DMS79 treated with DMSO at 0.1 percent for 48 hours (cell line): ENCODE data around the gene PLD1.
A peak's percentile ranks its signal among the peaks of the same experiment; 100 is the strongest.
"Not testable (repeated sequence)": the region's sequence is repeated elsewhere in the genome, so short reads cannot be mapped to it uniquely, and the experiment has no call there.

ENCODE experiments used
- DNase-seq: peaks from one replicate; lab custom pipeline; 2025; lab: John Stamatoyannopoulos, UW

The PLD1 gene

DNA sequence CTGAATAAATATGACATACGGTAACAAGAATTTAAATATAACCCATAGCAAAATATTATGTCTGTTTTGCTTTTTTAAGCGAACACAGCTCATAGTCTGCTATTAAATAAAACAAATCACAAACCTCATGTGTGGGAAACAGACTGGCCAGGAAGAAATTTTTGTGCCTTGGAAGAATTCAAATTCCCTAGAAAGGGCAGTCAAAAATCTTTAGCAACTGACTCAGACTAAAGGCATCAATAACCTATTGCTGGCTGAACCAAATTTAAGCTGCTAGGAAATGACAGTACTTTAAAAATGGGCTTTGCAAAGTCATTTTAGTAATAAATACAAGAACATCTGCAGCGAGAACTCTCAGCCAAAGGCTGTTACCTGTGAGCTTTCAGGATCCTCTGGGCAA is 151.4 kb downstream of the PLD1 start:
- DNase-seq = no peak

DNA sequence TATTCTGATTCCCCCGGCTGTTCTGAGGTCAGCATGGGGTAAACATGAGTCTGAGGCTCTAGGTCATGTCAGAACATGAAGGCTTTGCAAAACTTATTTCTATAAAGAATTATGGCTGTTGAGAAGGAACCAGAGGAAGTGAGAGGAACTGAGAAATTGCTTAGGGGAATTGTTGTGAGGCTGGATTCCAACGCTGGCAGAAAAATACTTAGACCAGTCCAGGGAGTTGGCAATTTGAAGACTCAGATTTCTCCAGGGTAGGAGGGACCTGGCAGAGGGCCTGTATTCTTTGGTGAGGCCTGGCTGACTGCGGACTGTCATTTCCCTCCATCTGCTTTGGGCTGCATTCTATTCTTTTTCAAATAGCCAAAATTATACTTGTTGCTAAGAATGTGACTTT is 155.5 kb downstream of the PLD1 start:
- no peak for DNase-seq

DNA sequence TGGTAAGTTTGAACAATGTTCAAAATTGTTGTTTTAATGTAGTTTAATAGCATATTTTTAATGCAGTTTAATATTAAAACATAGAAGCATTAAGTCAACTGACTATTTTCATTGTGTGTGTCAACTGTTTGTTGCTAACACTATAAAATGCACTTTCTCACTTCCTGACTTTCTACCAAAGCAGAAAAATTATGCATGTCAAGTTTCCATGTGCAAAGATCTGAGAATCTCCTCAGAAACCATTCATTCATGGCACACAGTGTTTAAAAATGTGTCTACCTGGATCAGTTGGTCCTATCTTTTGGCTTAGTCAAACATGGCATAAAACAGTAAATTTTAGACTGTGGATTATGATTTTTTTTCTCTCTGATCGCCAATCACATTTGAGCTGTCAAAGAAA is 156.0 kb downstream of the PLD1 start:
- DNase-seq = no peak

DNA sequence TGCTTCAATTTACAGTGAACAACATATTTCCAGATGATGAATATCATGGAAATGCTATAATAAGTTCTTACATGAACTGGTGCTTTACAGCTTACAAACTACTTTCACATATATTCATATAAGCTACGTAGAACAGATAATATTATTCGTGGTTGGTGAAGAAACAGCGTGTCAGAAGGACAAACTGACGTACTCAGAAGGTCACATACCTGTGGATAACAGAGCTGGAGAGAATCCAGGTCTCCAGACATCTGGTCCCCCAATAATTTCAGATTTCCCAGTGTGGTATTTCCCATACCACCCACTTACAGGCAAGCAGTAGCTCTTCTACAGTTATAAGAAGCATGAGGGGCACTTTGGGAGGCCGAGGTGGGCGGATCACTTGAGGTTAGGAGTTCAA is 156.6 kb downstream of the PLD1 start:
- DNase-seq = no peak

DNA sequence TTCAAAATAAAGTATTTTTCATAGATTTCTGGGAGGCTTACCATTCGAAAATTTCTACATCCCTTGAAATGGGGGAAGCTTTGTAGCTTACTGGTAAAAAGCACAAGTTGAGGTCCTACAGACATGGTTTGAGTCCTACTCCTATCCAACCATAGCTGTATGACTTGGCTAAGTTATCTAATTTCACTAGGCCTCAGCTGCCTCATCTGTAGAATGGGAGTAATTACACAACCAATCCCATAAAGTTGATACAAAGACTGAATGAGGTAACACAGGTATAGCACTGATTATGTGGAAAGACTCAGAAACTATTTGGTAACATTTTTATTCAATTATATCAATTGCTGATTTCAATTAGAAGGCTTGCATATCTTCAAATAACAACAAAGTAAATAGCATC is 157.4 kb downstream of the PLD1 start:
- DNase-seq = no peak

DNA sequence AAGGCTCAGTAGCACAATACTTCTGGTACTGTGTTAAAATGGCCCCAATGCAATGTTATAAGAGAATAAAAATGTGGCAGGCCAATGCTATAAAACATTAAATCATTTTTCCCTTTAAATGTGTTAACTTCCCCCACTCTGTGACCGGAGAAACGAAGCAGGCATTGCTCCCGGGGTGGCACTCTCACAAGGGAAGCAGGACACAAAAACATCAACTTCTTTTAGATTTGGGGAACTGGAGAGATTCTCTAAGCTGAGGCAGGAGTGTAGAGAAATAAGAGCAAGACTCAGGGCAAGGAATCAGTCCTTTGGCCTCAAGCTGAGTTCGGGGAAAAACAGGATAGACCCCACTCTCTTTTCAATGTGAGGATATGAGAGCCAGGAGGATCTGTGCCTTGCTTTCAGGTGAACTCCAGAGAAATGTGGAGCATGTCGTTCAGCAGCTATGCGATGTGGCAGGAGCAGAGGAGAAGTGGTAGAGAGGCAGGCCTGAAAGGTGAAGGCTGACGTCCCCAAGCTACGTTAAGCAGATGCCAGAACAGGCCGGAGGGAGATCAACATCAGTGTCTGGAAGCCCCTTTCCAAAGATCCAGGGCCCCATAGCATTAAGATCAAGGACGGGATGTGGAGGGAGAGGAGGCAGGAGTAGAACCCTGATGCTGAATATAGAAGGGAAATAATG is 160.2 kb downstream of the PLD1 start:
- no peak for DNase-seq

DNA sequence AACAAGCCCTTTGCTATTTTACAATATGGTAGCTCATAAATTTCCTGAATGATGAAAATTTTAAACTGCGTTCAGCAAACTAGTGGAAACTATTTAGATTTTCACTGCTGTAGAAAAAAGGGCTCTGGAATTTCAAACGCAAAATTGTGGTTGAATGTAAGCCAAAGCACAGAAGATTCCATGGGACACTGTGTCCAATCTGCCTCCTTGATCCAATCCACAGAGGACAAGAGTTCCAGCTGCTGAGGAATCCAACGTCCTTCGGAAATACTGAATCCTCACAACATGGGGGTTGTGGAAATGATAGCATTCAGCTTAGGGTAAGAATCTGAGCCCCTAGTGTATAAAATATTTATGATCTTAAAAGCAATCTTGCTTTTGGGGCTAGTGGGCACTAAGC is 161.0 kb downstream of the PLD1 start:
- DNase-seq = no peak

DNA sequence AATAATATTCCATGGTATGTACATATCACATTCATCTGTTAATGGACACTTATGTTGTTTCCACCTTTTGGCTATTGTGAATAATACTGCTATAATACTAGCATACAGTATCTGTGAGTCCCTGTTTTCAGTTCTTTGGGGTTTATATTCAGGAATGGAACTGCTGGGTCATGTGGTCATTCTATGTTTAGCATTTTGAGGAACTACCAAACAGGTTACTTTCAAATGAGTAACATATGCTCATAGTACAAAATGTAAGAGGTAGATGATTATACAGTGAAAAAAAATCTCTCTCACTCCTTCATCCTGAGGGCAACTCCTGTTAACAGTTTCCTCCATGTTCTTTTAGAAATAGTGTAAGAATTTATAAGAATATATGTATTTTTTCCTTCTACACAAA is 162.2 kb downstream of the PLD1 start:
- no peak for DNase-seq

DNA sequence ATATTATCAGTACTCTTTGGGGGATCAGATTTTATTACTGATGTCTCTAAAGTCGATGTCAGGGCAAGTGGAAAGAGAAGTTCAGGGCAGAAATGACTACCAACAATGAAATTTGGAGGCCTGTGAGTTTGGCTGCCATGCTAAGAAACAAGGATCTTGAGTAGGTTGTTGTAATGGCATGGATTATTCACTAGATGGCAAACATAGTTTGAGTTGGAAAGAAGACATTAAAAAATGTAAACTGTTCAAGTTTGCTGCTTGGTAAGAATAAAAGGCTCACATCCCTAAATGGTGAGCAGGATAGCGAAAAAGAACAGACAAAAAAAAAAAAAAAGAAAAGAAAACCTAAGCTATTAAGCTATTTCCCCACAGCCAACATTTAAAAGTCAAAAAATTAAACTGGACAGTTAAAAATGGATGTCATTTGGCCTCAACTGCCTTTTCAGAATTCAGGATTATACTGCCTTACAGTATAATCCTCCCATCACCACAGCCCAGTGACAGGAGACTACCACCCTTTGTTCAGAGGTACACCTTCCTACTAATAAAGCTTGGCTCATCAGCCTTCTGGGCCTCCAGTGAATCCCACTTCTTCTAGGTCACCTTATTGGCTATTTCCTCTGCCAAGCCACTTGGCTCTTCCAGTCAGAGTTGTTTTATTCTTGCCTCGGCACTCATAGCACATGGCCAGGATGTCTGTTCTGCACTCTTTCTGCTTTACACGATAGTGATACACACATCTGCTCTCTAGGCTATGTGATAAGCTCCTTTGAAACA is 163.7 kb downstream of the PLD1 start:
- peak; percentile 39 for DNase-seq

DNA sequence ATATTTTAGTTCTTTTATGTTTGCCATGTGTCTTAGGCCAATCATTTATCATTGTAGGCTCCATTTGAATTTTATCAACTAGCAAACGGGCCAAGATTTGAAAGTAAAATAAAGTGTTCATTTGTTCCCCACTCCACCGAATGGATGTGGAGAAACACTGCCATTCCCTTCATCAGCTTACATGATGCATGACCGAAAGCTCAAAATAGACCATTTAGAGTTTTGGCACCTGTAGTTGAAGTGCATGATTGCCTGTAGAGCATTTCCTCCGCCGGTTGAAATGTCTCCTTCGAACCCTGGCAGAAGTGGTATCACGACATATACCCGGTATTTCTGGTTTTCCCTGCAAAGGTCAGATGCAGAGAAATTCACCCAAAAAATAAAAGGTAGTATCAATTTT is 165.6 kb downstream of the PLD1 start:
- DNase-seq = peak; percentile 76

DNA sequence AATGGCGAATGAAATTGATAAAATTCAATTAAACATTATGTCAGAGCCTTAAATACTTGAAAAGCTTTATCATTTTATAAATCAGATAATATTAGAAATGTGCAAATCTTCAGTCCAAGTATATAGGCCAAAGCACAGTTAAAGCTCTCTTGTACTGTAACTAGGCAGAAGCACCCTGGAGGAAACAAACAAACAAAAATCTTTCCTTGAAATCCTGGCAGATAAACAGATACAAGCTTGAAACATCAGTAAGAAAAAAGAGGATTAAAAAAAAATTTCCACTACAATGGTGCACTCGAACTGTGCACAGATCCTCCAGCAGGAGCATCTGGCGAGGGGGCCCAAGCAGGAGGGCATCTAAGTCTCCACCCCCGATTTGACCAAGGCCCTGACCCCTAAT is 166.6 kb downstream of the PLD1 start:
- peak; percentile 33 for DNase-seq

DNA sequence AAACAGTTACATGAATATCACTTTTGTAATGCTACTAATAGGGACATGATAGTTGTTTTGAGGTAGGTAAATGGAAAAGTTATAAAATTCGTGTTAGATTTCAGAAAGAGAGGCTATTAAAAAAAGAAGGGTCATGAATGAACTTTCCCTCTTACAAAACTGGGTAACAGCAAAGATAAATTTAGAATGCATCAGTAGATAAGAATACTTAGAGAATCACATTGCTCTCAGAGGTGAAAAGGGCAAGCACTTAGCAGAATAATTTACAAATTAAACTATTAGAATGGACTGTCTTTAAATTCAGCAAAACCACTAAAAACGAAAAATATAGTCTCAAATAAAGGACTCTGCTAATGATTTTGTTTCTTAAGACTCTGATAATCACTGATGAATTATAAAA is 167.2 kb downstream of the PLD1 start:
- no peak for DNase-seq

DNA sequence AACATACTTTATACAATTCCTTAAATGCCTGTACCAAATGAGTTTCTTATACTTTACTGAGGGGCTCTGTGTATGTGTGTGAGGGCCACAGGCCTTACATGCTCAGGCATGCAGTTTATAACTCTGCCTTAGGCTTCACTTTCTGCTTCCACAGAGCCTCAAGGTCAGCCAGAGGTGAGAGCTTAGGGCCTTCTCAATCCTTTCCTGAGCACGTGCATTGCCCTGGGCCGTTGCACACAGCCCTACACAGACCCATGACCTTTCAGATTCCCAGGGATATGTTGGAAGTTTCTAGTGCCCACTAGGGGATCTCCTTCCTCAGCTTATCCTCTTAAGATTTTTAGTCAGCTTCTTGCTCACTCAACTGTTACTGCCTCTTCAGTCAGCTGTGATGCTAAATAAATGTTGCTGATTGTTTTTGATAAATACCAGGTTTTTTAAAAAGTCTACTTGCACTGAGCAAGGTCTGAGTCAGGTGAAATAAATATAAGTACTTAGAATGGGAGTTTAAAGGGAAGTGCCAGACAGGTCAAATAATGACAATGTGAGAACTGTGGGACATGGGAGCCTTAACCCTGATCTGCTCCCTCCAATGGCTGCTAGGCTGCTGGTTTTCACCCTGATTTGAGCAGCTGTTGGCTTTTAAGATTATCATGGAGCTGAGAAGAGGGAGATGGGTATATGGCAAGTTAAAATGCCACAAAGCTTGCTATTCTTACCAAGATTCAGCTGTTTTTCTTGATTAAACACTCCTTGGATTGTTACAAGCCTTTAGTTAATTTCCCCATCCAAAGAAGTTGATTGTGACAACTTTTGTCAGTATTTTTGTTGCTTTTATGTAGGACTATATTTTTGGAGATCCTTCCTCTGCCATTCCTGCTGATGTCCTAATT is 169.5 kb downstream of the PLD1 start:
- DNase-seq = no peak

DNA sequence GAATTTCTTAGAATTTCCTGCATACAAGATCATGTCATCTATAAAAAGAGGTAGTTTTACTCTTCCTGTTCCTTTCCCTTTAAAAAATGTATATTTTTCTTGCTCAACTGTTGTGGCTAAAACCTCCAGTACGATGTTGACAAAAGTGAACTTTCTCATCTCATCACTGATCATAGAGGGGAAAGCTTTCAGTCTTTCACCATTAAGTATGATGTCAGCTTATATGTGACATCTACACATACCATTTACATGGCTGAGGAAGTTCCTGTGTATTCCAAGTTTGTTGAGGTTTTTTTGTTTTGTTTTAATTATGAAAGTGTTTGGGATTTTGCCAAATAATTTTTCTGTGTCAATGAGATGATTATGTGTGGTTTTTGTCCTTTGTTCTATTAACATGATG is 173.6 kb downstream of the PLD1 start:
- no peak for DNase-seq

DNA sequence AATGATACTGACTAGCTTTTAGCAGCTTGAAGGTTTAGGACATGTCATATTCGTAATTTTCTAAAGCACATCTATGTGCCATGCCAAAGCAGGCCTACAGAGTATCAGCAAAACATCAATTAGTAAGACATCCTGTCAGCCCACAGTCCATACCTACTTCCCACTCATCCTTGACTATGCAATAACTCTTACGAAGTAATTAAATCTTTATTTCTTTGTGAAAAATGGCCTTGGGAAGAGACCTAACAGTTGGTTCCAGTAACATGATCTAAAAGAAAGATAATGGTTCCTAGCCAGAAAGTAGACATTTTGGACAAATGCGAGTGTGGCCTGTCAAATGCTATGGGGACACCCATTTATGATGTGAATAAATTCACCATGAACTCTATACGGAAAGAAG is 177.5 kb downstream of the PLD1 start:
- DNase-seq = no peak

DNA sequence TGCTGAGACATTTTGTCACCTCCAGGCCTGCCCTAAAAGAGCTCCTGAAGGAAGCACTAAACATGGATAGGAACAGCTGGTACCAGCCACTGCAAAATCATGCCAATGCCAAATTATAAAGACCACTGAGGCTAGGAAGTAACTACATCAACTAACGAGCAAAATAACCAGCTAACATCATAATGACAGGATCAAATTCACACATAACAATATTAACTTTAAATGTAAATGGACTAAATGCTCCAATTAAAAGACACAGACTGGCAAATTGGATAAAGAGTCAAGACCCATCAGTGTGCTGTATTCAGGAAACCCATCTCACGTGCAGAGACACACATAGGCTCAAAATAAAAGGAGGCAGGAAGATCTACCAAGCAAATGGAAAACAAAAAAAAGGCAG is 183.5 kb downstream of the PLD1 start:
- DNase-seq = not testable (repeated sequence)

DNA sequence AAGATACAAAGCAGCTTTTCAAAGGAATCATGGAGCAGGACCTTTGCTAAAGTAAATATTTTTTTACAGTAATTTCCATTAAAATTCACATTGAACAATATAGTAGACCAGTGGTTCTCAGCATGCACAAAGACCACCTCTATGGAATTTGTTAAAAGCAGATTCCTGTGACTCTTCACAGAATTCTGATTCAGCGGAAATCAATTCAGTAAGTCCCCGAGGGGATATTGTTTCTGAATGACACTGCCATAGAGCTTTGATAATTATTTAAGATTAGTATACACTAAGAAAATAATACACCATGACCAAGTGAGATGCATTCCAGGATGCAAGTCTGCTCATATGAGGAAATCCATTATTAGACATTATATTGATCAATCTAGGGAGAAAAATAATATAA is 188.2 kb downstream of the PLD1 start:
- no peak for DNase-seq

DNA sequence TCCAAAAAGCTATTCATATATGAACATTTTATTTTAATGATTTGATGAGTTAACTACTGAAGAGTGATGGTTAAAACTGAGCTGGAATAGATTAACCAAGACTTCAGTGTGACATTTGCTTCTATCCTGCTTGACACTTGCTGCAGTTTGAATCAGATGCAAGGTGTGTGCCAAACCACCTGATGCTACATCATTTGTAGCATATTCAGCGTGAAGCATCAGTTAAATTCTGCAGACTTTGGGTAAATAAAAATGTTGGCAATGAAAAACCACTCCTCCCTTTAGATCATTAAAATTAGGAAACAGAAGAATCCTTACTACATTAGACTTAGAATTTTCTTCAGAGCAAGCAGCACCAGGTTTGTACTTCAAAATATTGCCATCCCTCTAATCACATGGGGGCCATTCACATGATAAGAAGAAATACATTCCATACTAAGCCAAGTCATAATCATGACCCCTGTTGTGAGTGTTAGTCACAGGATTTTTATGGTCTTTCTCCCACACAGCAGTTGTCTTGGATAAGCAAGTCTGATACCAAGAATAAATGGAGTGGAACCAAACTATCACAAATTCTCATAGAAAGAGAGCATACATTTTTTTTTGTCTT is 189.4 kb downstream of the PLD1 start:
- DNase-seq = no peak

DNA sequence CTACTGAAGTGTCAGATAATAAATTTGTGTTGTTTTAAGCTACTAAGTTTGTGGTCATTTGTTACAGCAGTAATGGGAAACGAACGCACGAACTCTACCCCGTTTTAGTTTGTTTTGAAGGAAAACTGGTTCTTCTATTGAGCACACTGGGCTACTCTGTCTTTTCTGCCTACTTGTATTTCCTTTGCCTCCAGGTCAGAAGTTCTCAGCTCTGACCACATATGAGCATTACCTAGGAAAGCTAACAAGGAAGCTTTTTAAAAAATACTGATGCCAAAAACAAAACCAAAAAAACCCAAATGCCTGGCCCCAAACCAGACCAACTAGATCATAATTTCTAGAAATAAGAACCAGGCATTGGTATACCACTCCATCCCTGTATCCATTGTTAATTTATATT is 193.5 kb downstream of the PLD1 start:
- DNase-seq = no peak

DNA sequence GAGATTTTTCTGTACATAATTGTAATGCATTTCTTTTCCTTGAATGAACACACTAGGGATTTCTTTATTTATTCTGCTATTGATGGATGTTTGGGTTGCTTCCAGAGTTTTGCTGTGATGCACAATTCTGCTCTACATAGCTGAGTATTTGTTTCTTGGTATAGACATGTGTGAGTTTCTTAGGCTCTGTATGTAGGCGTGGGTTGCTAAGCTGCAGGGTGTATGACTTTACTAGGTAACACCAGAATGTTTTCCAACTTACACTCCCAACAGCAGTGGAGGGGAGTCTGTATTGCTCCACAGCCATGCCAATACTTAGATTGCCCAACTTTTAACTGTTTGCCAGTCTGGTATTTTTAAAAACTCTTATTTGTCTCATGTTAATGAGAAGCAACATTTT is 194.6 kb downstream of the PLD1 start:
- DNase-seq = no peak

DNA sequence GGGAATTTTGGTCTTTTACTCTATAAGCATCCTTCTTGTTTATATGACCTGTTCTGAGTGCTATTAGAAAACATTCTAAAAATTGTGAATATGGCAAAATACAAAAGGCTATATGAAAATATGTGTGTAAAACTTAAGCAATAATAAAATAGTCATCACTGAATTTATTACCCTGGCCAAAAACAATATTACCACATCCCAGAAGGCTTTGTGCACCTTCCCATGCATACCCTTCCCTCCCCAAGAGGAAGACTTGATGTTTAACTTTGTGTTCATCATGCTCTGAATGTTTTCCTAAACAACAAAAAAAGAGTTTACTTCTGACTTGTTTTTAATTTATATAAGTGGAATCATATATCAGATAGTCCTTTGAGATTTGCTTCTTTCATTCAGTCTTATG is 195.0 kb downstream of the PLD1 start:
- DNase-seq = no peak

DNA sequence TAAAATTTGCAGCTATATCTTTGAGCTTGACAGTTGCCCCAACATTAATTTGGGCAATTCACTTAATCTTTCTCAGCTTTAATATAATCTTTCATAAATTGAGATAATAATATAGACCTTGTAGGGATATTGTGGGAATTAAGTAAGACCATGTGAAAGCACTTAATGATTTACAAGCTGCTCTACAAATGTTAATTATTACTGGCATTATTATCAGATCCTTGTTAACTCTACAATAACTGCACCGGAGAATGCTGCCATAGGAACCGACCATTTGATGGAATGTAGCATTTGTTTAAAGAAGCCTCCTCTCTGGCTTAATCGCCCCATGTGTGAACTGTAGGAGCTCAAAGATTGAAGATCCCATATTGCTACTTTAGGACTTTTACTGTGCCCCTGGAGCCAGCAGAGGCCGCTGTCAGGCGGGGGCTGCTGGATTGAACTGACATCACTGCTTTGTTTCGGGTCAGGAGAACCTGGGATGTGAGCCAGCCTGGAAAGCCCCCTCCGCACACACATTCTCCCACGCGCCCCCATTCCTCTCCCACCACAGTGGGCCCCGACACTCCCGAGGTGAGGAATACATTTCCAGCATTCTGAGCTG is 195.9 kb downstream of the PLD1 start:
- no peak for DNase-seq
